GM15510 (cell line): ENCODE measurements around the gene PRKCA.

Source experiments
- POLR2A ChIP-seq: IDR thresholded peaks from 3 replicates; pipeline ENCODE4 v1.6.1; 2011; ENCODE audit warnings: borderline replicate concordance; ENCODE audit not compliant: insufficient read length; ENCODE audit errors: extremely low read depth

The PRKCA gene

DNA sequence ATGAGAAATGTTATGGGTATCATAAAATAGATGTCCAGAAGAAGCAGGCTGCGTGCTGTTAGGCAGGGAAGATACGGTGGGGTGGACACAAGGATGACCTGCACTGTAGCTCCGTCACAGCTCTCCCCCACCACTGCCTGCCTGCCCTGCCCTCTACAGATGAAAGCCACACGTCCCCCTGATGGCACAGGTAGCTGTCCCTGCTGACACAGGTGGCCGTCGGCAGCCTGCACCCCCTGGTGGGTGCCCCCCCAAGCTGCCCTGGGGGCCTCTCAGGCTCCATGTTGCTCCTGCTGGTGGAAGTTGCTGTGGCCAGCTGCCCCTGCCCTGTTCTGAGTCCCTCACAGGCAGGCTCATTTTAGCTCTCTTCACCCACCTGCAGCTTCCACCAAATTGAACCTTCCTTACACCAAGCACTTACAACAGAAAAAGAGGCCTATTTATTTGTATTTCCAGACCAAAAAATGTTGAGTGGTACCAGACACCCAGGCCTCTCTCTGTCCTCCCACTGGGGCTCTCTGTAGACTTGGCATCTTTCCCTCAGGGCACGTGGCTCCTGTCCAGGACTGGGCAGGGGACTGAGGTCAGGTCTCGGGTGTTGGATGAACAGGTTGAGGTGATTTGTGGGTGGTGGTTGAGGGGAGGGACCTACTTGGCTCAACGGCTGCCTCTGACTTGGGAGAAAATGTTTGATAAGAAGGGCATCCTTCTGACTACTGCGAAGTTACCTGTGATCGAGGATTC lies 482.4 kb downstream of the PRKCA start:
- no peak for TF ChIP-seq POLR2A

DNA sequence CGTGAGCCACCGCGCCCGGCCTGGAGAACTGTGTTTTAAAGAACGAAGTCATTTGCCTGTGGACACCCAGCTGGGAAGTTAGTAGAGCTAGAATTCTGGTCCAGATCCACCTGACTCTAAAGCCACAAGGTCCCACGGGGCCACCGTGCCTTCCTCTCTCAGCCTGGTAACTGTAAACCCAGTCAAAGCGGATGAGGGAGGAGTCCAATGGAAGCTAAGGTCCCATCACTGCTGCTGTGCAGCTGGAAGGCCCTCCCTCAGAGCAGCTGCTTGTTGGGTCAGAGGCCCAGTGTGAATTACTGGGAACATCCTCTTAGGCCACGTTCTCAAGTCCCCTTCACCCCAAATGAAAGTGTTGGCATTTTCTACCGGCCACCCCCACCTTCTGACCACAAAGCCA lies 483.7 kb downstream of the PRKCA start:
- TF ChIP-seq POLR2A, result no peak

DNA sequence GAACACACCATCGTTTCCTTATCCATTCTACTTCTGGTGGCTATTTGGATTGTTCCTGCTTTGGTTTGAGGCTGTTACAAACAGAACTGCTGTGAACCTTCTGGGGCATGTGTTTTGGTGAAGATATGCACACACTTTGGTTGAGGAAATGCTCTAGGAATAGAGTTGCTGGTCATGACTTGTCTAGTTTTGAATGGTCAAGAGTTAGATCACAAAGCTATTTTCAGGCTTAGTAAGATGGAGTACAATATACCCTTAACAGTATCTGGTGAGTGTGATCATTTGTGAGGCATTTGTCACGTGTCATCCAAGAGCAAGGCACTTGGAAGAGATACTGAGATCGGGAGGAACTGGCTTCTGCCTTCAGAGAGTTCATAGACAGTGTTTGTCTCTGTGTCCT lies 485.5 kb downstream of the PRKCA start:
- TF ChIP-seq POLR2A, result no peak

DNA sequence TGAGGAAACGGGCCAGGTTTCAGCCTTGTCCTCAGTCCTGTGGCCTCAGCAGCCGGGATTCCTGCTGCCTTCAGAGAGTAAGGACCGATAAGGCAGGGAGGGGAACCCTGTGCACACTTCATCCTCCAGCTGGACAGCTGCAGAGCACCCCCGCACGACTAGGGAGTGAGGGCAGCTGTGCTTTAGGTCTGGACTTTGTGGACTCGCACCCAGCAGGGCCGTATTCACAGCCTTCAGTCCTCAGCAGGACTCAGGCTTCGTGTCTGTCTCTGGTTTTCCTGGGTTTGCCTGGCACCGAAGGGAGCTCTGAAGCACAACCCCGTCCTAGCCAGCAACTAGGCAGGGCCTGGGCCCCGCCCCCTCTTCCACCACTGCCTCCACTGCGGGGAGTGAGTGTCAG lies 486.7 kb downstream of the PRKCA start:
- TF ChIP-seq POLR2A, result no peak

DNA sequence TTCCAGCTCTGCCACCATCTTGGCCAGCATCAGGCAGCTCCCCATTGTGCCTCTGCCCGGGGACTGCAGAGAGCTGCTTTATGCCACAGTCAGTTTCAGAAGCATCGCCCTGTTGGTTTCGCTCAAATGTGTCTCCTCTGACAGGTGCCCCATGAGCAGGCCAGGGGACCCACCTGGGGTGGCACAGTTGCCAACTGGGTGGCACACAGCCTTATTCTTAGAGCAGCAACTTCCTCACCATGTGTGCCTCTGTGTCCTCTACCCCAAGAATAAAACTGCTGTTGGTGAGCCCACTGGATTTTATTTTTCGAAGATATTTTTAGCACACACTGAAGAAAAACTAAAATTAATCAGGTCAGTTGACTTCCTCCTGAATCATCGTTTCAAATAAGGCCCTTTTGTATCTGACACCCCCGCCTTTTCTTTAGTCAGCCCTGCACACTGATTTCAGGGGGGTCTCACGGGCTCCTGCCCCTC lies 487.6 kb downstream of the PRKCA start:
- no peak for TF ChIP-seq POLR2A

DNA sequence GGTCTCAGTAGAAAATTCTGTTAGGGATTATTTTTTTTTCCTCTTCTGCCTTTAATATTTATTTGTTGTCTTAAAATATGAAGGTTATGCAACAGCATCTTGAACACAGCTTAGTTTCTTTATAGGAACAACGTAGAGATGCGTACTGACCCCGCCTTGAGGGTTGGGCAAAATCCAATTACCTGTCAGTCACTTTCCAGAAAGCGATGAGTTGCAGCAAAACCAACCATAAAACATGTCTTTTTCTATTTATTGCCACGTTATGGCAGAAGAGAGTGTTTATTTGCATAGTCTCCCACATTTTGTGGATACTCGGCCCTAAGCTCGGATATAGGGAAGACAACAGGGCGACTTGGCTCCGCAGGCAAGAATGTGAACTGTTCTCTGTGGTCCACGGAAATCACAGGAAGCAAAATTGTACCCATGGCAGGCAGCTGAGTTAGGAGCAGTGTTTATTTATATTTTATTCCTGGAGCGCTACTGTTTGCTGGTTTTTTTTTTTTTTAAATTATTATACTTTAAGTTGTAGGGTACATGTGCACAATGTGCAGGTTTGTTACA lies 488.2 kb downstream of the PRKCA start:
- TF ChIP-seq POLR2A, result no peak

DNA sequence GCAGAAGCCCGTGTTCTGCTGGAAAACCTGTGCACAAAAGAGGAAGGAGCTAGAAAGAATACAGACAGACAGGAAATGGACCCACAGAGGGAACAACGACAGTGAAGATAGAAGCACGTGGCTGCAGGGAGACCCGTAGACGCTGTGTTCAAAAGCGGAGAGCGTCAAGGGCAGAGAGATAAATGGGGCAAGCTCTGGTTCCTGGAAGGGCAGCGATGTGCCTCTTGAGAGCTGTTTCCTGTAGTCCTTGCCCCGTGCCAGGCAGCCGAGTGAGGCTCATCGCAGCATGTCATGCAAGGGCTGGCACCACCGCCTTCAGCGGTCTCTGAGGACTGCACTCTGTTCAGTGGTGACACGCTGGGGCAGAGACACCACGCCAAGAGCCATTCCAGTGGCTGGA lies 488.9 kb downstream of the PRKCA start:
- TF ChIP-seq POLR2A, result no peak

DNA sequence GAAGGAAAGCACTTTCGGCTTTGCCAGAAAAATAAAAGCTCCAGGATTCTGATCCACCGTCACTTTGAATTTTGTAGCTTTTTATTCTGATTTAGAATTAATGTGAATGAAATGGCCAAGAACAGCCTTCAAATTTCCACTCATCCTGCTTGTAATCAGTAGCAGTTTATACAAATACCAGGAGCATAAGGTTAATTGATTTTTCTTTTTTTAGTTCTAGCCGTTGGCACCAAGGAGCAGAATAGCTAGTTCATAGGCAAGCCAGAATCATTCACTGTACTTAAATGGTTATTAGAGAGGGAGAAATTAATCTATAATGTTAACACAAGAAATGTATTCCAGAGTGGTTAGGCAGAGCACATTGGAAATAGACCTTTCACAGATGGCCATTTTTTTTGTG lies 491.4 kb downstream of the PRKCA start:
- no peak for TF ChIP-seq POLR2A

DNA sequence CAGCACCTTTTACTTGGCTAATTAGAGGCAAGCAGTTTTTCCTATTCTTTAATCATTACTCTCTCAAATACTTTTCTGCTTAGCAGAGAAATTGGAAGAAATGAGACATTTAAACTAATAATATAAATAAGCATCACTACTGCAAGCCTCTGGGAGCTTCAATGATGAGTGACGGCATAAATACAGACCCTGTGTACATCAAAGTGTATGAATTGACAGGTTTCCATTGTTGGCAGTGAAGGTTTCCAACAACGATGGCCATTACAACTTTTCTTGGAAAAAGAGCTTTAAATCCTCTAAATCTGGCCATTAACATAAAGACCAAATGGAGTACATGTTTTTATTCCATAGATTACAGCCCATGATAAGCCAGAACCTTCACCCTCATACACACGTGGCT lies 493.1 kb downstream of the PRKCA start:
- TF ChIP-seq POLR2A, result no peak

DNA sequence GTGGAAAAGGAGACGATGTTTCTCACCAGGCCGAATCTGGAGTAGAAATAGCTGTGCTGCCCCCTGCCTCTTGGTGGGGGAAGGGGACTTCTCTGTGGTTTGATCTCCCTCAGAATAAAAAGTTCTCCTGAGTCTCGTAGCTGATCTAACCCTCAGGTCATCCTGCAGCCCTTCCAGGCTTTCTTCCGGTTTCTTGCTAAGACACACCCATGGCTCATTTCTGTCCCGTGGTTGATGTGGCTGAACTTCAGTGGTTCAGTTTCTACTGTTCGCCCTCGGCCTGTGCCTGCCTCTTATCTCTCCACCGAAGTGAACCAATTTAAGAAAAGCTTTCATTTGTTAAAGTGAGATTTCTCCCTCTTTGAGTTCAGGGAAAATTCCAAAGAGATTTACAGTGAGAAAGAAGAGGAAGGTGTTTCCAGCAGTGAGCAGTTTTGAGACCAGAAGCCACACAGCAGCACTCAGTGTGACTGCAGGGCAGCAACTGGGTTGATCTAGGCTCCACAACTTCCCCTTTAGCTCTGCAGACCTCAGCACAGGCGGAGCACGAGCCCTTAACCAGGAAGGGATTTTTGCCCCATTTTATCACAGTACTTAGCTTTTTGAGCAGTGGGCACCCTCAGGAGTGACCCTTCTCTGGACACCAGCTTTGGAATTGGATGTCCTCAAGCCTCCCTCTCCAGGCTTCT lies 497.6 kb downstream of the PRKCA start:
- TF ChIP-seq POLR2A, result no peak

DNA sequence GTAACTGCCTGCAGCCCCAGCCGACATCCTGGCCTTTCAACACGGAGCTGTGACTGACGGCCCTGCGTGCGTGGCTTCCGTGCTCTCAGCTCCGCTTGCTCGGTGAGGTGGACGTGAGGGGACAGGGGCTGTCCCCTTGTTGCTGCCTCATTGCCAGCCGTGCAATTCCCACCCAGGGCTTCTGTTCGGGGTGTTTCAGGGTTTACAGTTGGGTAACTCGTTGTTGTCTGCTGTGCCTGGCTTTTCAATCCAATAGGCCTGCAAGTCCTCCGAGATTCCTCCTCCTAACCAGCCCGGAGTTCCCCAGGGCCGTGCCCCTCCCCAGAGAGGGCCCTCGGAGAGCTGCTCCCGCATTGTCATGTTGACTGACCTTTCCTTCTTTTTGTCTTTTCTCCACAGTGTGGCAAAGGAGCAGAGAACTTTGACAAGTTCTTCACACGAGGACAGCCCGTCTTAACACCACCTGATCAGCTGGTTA lies 501.1 kb downstream of the PRKCA start:
- no peak for TF ChIP-seq POLR2A

DNA sequence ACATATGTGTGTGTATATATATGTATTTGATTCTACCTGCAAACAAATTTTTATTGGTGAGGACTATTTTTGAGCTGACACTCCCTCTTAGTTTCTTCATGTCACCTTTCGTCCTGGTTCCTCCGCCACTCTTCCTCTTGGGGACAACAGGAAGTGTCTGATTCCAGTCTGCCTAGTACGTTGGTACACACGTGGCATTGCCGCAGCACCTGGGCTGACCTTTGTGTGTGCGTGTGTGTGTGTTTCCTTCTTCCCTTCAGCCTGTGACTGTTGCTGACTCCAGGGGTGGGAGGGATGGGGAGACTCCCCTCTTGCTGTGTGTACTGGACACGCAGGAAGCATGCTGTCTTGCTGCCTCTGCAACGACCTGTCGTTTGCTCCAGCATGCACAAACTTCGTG lies 503.2 kb downstream of the PRKCA start:
- no peak for TF ChIP-seq POLR2A

DNA sequence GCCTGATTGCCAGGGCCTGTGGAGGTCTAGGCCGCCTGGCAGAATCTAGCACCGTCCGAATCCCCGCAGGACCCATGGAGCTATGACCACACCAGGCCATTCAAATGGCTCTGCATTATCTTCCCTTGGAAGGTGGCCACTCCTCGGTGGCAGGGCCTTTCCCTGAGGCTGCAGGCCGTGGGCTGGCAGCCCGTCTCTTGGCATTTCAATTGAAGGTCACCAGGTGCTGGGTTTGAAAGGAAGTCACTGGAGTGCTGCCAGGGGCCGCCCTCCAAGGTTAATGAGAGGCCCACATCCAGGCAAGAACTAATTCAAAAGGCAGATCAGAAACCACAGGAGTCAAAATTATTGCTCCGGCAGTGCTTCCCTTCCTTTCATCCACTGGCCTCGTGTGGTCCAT lies 504.8 kb downstream of the PRKCA start:
- TF ChIP-seq POLR2A, result no peak

DNA sequence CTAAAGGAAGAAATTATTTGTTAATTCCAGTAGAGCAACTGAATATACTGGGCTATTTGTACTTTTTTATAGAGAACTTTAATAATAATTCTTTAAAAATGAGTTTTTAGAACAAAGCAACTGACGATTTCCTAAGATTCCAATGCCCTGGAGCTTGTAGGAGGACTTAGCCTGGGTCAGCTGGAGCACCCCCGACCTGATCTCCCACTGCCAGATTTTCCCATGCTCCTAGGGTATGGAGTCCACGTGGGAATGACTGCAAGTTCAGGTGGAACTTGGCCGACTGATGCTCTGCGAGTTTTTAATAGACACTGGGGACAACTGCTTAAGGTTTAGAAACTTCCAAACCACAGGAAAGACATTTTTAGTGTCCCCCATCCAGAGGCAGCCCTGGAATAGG lies 507.0 kb downstream of the PRKCA start:
- no peak for TF ChIP-seq POLR2A

DNA sequence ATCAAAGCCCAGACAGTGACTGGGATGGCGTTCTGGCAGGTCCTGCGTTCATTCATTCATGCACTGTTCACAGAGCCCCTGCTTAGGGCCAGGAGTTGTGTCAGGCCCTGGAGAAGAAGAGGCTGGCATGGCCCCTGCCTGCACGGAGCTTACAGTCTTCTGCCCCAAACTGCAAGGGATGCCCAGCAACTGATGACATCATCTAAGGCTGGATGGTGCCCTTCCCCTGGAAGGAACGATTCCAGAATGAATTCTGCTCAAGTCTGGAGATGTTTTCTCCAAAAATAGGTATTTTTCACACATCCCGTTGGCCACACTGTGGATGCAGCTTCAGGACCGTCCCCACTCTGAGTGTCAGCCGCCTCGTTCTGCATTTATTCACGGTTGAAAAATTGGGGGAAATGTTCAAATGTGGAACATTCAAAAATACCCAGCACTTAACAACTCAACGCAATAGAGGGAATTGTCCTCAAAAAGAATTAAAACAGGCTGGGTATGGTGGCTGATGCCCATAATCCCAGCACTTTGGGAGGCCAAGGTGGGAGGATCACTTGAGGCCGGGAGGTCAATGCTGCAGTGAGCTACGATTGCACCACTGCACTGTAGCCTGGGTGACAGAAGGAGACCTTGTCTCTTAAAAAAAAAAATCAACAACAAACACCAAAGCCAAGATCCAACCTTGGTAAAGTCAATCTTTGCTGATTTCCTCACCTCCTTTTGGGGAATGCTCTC lies 508.7 kb downstream of the PRKCA start:
- TF ChIP-seq POLR2A, result no peak

DNA sequence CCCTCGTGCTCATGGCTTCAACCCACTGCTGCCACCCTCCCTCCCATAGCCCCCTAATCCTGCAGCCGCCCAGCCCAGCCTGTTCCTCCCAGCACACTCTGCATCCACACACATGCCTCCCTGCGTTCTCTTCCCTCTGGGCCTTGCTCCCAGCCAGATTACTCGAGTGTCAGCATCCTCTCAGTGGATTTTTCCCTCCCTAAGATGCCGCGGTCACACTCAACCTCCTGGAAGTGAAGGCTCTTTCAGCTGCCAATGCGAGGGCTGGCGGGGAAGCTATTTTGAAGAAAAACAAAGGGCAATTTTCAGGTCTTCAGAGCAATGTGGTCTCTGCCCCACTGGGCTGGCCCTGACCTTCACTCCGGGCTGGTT lies 509.3 kb downstream of the PRKCA start:
- TF ChIP-seq POLR2A, result no peak

DNA sequence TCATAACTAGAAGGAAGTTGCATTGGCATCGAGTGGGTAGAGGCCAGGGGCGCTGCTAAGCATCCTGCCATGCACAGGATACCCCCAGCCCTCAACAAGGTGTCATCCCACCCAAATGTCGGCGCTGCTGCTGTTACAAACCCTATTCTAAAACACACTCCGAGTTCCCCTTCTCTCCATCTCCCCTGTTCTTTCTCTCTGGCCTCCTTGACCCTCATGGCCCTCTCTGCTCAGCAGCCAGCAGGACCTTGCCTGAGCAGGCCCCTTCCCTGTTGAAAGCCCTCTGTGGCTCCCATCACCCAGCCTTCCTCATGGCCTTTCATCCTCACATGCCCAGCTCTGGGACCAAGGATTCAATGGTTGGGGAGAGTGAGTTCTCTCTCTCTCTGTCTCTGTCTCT lies 510.2 kb downstream of the PRKCA start:
- no peak for TF ChIP-seq POLR2A
